ENCODE measurements around the gene FAM228A. TPM values are rescaled to one million over a fixed set of nuclear protein-coding genes. Genes with fewer than 3 reads are reported as not detected.

Gene FAM228A
- total RNA-seq, 2 donors from 2014 or later = not detected

- Histone ChIP-seq H3K9me3 (no peaks in the 10 kb centered on the region), H3K9ac (ENCODE audit: low read depth in 2 of 2, low read length in 2 of 2) (no peak overlapping the region), H3K27ac (no peak overlapping the region), H3K36me3 (no peaks in the 10 kb centered on the region), H3K27me3 (no peaks in the 10 kb centered on the region), H3K4me3 (no peak overlapping the region), H3K4me1 (no peaks in the 10 kb centered on the region)
- no peak for DNase-seq
- TF ChIP-seq CTCF (IDR thresholded peaks at IDR 0.05) = no peak
- intact Hi-C loops (cut with DNase I) = no loop called here
Measured at GRCh38 chr2:24221343-24222050, 46.6 kb downstream of the FAM228A start.

- no peak overlapping the region for H3K9ac ChIP-seq (ENCODE audit: low read depth in 2 of 2, low read length in 2 of 2)
- H3K27ac ChIP-seq = no peak overlapping the region
- no peaks in the 10 kb centered on the region for H3K27me3 ChIP-seq
- no peaks in the 10 kb centered on the region for H3K9me3 ChIP-seq
- no peaks in the 10 kb centered on the region for H3K36me3 ChIP-seq
- TF ChIP-seq CTCF (IDR thresholded peaks at IDR 0.05) = no peak
- intact Hi-C loops (cut with DNase I) = no loop called here
- no peak for DNase-seq
- H3K4me3 ChIP-seq = no peak overlapping the region
- H3K4me1 ChIP-seq = no peaks in the 10 kb centered on the region
Measured at GRCh38 chr2:24222946-24223345, 48.1 kb downstream of the FAM228A start.

GRCh38 chr2:24225499-24226242, 50.8 kb downstream of the FAM228A start:
- DNase-seq = no peak
- Histone ChIP-seq H3K4me1 (no peaks in the 10 kb centered on the region), H3K9ac (ENCODE audit: low read depth in 2 of 2, low read length in 2 of 2) (no peak overlapping the region), H3K27ac (no peak overlapping the region), H3K27me3 (no peaks in the 10 kb centered on the region), H3K4me3 (no peak overlapping the region), H3K36me3 (no peaks in the 10 kb centered on the region), H3K9me3 (no peaks in the 10 kb centered on the region)
- TF ChIP-seq CTCF (IDR thresholded peaks at IDR 0.05) = no peak
- intact Hi-C loops (cut with DNase I) = loop anchor here (5.0 kb wide), 1 partner anchor 162 kb away; no protein-coding TSS in a partner anchor

GRCh38 chr2:24228470-24228869, 53.6 kb downstream of the FAM228A start:
- DNase-seq = no peak
- intact Hi-C loops (cut with DNase I) = loop anchor here (5.0 kb wide), 1 partner anchor 159 kb away; no protein-coding TSS in a partner anchor
- Histone ChIP-seq H3K4me1 (no peaks in the 10 kb centered on the region), H3K9me3 (no peaks in the 10 kb centered on the region), H3K27ac (no peak overlapping the region), H3K36me3 (no peaks in the 10 kb centered on the region), H3K9ac (ENCODE audit: low read depth in 2 of 2, low read length in 2 of 2) (no peak overlapping the region), H3K4me3 (no peak overlapping the region), H3K27me3 (no peaks in the 10 kb centered on the region)
- TF ChIP-seq CTCF (IDR thresholded peaks at IDR 0.05) = no peak

- H3K4me1 ChIP-seq = no peaks in the 10 kb centered on the region
- H3K4me3 ChIP-seq = no peak overlapping the region
- H3K9me3 ChIP-seq = no peaks in the 10 kb centered on the region
- intact Hi-C loops (cut with DNase I) = no loop called here
- H3K27ac ChIP-seq = no peak overlapping the region
- no peaks in the 10 kb centered on the region for H3K27me3 ChIP-seq
- no peak overlapping the region for H3K9ac ChIP-seq (ENCODE audit: low read depth in 2 of 2, low read length in 2 of 2)
- no peak for TF ChIP-seq CTCF (IDR thresholded peaks at IDR 0.05)
- H3K36me3 ChIP-seq = no peaks in the 10 kb centered on the region
- no peak for DNase-seq
Measured at GRCh38 chr2:24231461-24231881, 56.6 kb downstream of the FAM228A start.
